GM12878 (cell line): ENCODE results near the gene MRGPRX4. TPM values are rescaled to one million over a fixed set of nuclear protein-coding genes. Genes with fewer than 3 reads are reported as not detected.

ENCODE experiments used
- ATAC-seq: fragments of 200-7000 bp; cut with Tn5 transposase; 3 replicates; pipeline ENCODE4 v1.9.1; 2020; ENCODE audit warnings: mild to moderate bottlenecking, moderate library complexity
- BruUV-seq: library from RNA; stranded (reverse); fragments of 400-500 nt; replicated peaks from 2 replicates; lab custom pipeline; 2021; lab: Mats Ljungman, UMichigan
- CTCF ChIA-PET: fragments of 300-600 bp; sonication (Branson Sonifier 250); formaldehyde crosslinking; extraction: SDS; loops from one replicate; lab custom pipeline; 2021; ENCODE audit warnings: inconsistent platforms; lab: Yijun Ruan, JAX
- POLR2A ChIA-PET: fragments of 350-600 bp; formaldehyde crosslinking; extraction: SDS; loops from one replicate; lab custom pipeline; 2021; ENCODE audit warnings: inconsistent platforms; lab: Charles Lee
- RAD21 ChIA-PET: fragments of 300-600 bp; sonication (Branson Sonifier 250); formaldehyde crosslinking; loops from one replicate; lab custom pipeline; 2023; ENCODE audit warnings: antibody characterized with exemption; ENCODE audit not compliant: unreplicated experiment; lab: Charles Lee
- SMC1A ChIA-PET: fragments of 300-600 bp; sonication (Branson Sonifier 250); formaldehyde crosslinking; loops from one replicate; lab custom pipeline; 2023; ENCODE audit not compliant: unreplicated experiment, uncharacterized antibody; lab: Charles Lee
- DNase-seq: peaks from one replicate; pipeline ENCODE4 v3.0.0-alpha.2; 2011; ENCODE audit warnings: low read depth, low spot score
- FAIRE-seq: peaks from 3 replicates; lab custom pipeline; 2011; peaks lifted over from hg19 to GRCh38; lab: Jason Lieb, UNC
- H2AFZ ChIP-seq: 2 replicates; pipeline ENCODE4 v1.6.0; 2011; ENCODE audit warnings: low read depth, low read length, control low read depth; ENCODE audit not compliant: control insufficient read depth
- H3K27ac ChIP-seq: 2 replicates; pipeline ENCODE4 v1.5.1; 2011; ENCODE audit warnings: control low read depth; ENCODE audit not compliant: control insufficient read depth, insufficient read depth
- H3K27me3 ChIP-seq, 2 experiments: replicated peaks in 1 of 2; 2 replicates each; pipeline versions ENCODE4 v1.6.0 to v1.6.1; 2011; ENCODE audit warnings: low read length in 1 of 2; ENCODE audit not compliant: control insufficient read depth in 2 of 2, insufficient read depth in 2 of 2
- H3K36me3 ChIP-seq, 2 experiments: 2 replicates each; pipeline ENCODE4 v1.5.1; 2011; ENCODE audit warnings: low read length in 1 of 2; ENCODE audit not compliant: control insufficient read depth in 2 of 2, insufficient read depth in 2 of 2
- H3K4me1 ChIP-seq: 2 replicates; pipeline ENCODE4 v1.6.1; 2011; ENCODE audit warnings: mild to moderate bottlenecking, low read length, moderate library complexity, mixed read lengths; ENCODE audit not compliant: control insufficient read depth, insufficient read depth
- H3K4me2 ChIP-seq: 2 replicates; pipeline ENCODE4 v1.6.0; 2011; ENCODE audit warnings: control low read depth; ENCODE audit not compliant: control insufficient read depth, insufficient read depth
- H3K4me3 ChIP-seq: fragments of 200-600 bp; sonication (generic); 2 replicates; pipeline ENCODE4 v1.5.1; 2016
- H3K79me2 ChIP-seq: 2 replicates; pipeline ENCODE4 v1.6.0; 2011; ENCODE audit warnings: low read length; ENCODE audit not compliant: control insufficient read depth, insufficient read depth
- H3K9ac ChIP-seq: 2 replicates; pipeline ENCODE4 v1.8.0; 2011; ENCODE audit warnings: low read length, control low read depth, mixed read lengths; ENCODE audit not compliant: control insufficient read depth, insufficient read depth
- H3K9me3 ChIP-seq: replicated peaks from 3 replicates; pipeline ENCODE4 v1.5.1; 2011; ENCODE audit warnings: mild to moderate bottlenecking, low read length; ENCODE audit not compliant: control insufficient read depth, insufficient read depth
- H4K20me1 ChIP-seq: 2 replicates; pipeline ENCODE4 v1.6.0; 2011; ENCODE audit not compliant: control insufficient read depth, insufficient read depth
- CHD4 ChIP-seq: fragments of 200-600 bp; sonication (generic); IDR thresholded peaks from 2 replicates; pipeline ENCODE4 v1.6.1; 2016; ENCODE audit warnings: mild to moderate bottlenecking
- JUNB ChIP-seq: IDR thresholded peaks from 2 replicates; pipeline ENCODE4 v1.6.1; 2016; ENCODE audit warnings: antibody characterized with exemption, mild to moderate bottlenecking
- NR2F1 ChIP-seq: fragments of 450-650 bp; conservative IDR thresholded peaks from 2 replicates; pipeline ENCODE4 v1.6.1; 2017; ENCODE audit warnings: mild to moderate bottlenecking
- PAX5 ChIP-seq: IDR thresholded peaks from 2 replicates; pipeline ENCODE4 v1.6.1; 2011; ENCODE audit warnings: low read depth, low read length, borderline replicate concordance
- RAD21 ChIP-seq: IDR thresholded peaks from 2 replicates; pipeline ENCODE4 v1.6.1; 2011; ENCODE audit warnings: mild to moderate bottlenecking, low read depth, low read length, moderate library complexity; ENCODE audit not compliant: insufficient read depth
- SMARCA5 ChIP-seq: fragments of 450-650 bp; IDR thresholded peaks from 2 replicates; pipeline ENCODE4 v1.6.1; 2017; ENCODE audit warnings: mild to moderate bottlenecking
- SREBF2 ChIP-seq: IDR thresholded peaks from 2 replicates; pipeline ENCODE4 v1.6.1; 2012; ENCODE audit warnings: mild to moderate bottlenecking, low read length
- TCF7 ChIP-seq: IDR thresholded peaks from 2 replicates; pipeline ENCODE4 v1.6.1; 2014; ENCODE audit warnings: antibody characterized with exemption, borderline replicate concordance
- ZNF207 ChIP-seq: fragments of 450-650 bp; IDR thresholded peaks from 2 replicates; pipeline ENCODE4 v1.6.1; 2014; ENCODE audit warnings: antibody characterized with exemption, mild to moderate bottlenecking, borderline replicate concordance
- WGBS: methylation state at CpG from one replicate; pipeline ENCODE4 v1.1.6; 2016; ENCODE audit warnings: low lambda C conversion rate; ENCODE audit not compliant: insufficient replicate concordance, insufficient coverage; ENCODE audit errors: missing lambda C conversion rate; 5-methylcytosine and 5-hydroxymethylcytosine counted together
- in situ Hi-C: fragments of 300-500 bp; cut with MboI; formaldehyde crosslinking; loops from 9 replicates; pipeline ENCODE4 v1.14.3; 2018; ENCODE audit warnings: mixed read lengths
- intact Hi-C: fragments of 100-400 bp; cut with micrococcal nuclease; formaldehyde crosslinking; loops from one replicate; pipeline ENCODE4 v1.14.2; 2022; ENCODE audit not compliant: unreplicated experiment
- polyA plus RNA-seq, 11 experiments: library from polyadenylated mRNA; depleted of rRNA in 4 of 11; unstranded in 6 of 11; stranded (reverse) in 5 of 11; fragments of >200 nt; fragmentation: Nextera tagmentation in 4 of 11; fragmentation: Illumina TruSeq in 1 of 11; extraction: Ambion mirVana in 4 of 11; extraction: Trizol in 1 of 11; gene quantifications; 1 replicate in 1 of 11; 2 replicates in 10 of 11; pipeline versions ENCODE4 v1.2.1 to v1.2.3, GENCODE V29; 2011 to 2016; ENCODE audit warnings: inconsistent platforms in 2 of 11, missing spikeins in 2 of 11, low read depth in 1 of 11
- total RNA-seq, 4 experiments: library from RNA; depleted of rRNA in 3 of 4; stranded (reverse); fragments of >200 nt in 3 of 4; fragmentation: Illumina TruSeq in 1 of 4; extraction: Trizol in 1 of 4; gene quantifications; 2 replicates each; pipeline versions ENCODE4 v1.2.1 to v1.2.3, GENCODE V29; 2013 to 2021
- TF ChIP-seq, protein P1 (sequence below): fragments of 450-650 bp; IDR thresholded peaks from 2 replicates; pipeline ENCODE4 v1.6.1; 2018; ENCODE audit warnings: borderline replicate concordance, mild to moderate bottlenecking; ENCODE audit not compliant: partially characterized antibody
- TF ChIP-seq, protein P2 (sequence below), 3 experiments: IDR thresholded peaks in 2 of 3; conservative IDR thresholded peaks in 1 of 3; 2 replicates each; pipeline ENCODE4 v1.5.1; 2011; ENCODE audit warnings: low read depth in 3 of 3, low read length in 3 of 3, mild to moderate bottlenecking in 3 of 3, control low read depth in 2 of 3, moderate library complexity in 2 of 3, inconsistent platforms in 1 of 3, mixed read lengths in 1 of 3; ENCODE audit not compliant: control insufficient read depth in 2 of 3, insufficient read depth in 1 of 3; ENCODE audit errors: extremely low read depth in 1 of 3
- TF ChIP-seq, protein P3 (sequence below): fragments of 150-350 bp; IDR thresholded peaks from 2 replicates; pipeline ENCODE4 v1.6.1; 2014; ENCODE audit warnings: mild to moderate bottlenecking, low read depth, low read length

MRGPRX4 gene
- total and polyA plus RNA-seq, 10 of the 15 experiments (the other 5 are each of a cell fraction or from before 2014, with no cell fraction given), result not detected

DNA sequence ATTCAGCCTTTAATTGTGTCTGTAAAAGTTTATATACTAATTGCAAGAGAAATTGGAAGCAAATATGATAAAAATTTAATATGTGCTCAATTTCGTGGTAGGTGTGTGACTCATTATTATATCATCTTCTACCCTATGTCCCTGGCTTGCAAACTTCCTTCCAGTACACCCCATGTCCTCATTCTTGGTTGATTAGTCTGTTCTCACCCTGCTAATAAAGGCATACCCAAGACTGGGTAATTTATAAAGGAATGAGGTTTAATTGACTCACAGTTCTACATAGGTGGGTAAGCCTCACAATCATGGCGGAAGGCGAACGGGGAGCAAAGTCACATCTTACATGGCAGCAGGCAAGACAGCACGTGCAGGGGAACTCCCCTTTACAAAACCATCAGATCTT, 28.4 kb upstream of the MRGPRX4 start:
- Histone ChIP-seq H4K20me1 (no peaks in the 10 kb centered on the region), H3K4me2 (no peak overlapping the region), H3K27ac (no peak overlapping the region), H3K4me1 (no peaks in the 10 kb centered on the region), H3K27me3 (no peaks in the 10 kb centered on the region), H3K36me3 (no peaks in the 10 kb centered on the region), H3K9me3 (no peaks in the 10 kb centered on the region), H3K79me2 (no peaks in the 10 kb centered on the region), H3K4me3 (no peak overlapping the region)
- FAIRE-seq (no peak), ATAC-seq (no peak), DNase-seq (no peak)
- CTCF ChIA-PET, result interaction anchor here (1.3 kb wide), 1 partner anchor 10 kb away, joined by 3 read pairs; no protein-coding TSS in a partner anchor
- no TSS peak for BruUV-seq
- RAD21 ChIA-PET, result no interaction called here
- WGBS, result 28% methylated on average over 5 of the region's 5 CpGs
- intact Hi-C loops (no loop called here), in situ Hi-C loops (no loop called here)
- SMC1A ChIA-PET, result no interaction called here
- no peak for TF ChIP-seq PAX5
- TF ChIP-seq CHD4, result no peak
- no peak for TF ChIP-seq ZNF207
- no peak for TF ChIP-seq SREBF2
- TF ChIP-seq NR2F1, result no peak
- no peak for TF ChIP-seq JUNB
- TF ChIP-seq SMARCA5, result no peak
- no peak for TF ChIP-seq TCF7
- TF ChIP-seq, all 136 proteins: peak for 0
- POLR2A ChIA-PET, result no interaction called here
- Histone ChIP-seq H2AFZ (no peak overlapping the region), H3K9ac (no peak overlapping the region)

DNA sequence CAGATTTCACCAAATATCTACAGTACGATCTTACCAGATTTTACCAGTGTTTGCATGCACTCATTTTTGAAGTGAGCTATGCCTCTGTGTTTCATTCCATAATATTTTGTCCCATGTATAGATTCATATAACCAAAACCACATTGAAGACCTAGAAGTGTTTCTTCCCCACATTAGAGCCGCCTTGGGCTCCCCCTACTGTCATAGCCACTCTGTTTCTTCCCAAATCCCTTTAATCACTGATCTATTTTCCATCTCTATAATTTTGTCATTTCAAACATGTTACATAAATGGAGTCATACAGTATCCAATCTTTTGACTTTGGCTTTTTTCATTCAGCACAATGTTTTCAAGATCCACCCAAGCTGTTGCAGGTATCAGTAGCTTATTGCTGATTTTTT, 27.6 kb upstream of the MRGPRX4 start:
- no peak for DNase-seq
- no peaks in the 10 kb centered on the region for H3K9me3 ChIP-seq
- no peak overlapping the region for H3K4me2 ChIP-seq
- WGBS, result 36% methylated on average over 2 of the region's 2 CpGs
- H4K20me1 ChIP-seq, result no peaks in the 10 kb centered on the region
- H3K36me3 ChIP-seq, result no peaks in the 10 kb centered on the region
- SMC1A ChIA-PET, result interaction anchor here (1.2 to 1.4 kb wide), 3 partner anchors 30 to 154 kb away, joined by 3 to 6 read pairs (median 4); no protein-coding TSS in a partner anchor
- FAIRE-seq, result no peak
- H3K4me3 ChIP-seq, result no peak overlapping the region
- ATAC-seq, result no peak
- no TSS peak for BruUV-seq
- H3K27ac ChIP-seq, result no peak overlapping the region
- H3K27me3 ChIP-seq, result no peaks in the 10 kb centered on the region
- no peaks in the 10 kb centered on the region for H3K79me2 ChIP-seq
- POLR2A ChIA-PET, result no interaction called here
- RAD21 ChIA-PET, result interaction anchor here (1.0 kb wide), 1 partner anchor 30 kb away, joined by 3 read pairs; no protein-coding TSS in a partner anchor
- H3K4me1 ChIP-seq, result no peaks in the 10 kb centered on the region
- TF ChIP-seq, protein P1, sequence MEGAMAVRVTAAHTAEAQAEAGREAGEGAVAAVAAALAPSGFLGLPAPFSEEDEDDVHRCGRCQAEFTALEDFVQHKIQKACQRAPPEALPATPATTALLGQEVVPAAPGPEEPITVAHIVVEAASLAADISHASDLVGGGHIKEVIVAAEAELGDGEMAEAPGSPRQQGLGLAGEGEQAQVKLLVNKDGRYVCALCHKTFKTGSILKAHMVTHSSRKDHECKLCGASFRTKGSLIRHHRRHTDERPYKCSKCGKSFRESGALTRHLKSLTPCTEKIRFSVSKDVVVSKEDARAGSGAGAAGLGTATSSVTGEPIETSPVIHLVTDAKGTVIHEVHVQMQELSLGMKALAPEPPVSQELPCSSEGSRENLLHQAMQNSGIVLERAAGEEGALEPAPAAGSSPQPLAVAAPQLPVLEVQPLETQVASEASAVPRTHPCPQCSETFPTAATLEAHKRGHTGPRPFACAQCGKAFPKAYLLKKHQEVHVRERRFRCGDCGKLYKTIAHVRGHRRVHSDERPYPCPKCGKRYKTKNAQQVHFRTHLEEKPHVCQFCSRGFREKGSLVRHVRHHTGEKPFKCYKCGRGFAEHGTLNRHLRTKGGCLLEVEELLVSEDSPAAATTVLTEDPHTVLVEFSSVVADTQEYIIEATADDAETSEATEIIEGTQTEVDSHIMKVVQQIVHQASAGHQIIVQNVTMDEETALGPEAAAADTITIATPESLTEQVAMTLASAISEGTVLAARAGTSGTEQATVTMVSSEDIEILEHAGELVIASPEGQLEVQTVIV, result no peak
- TF ChIP-seq RAD21, result no peak
- TF ChIP-seq, protein P2, sequence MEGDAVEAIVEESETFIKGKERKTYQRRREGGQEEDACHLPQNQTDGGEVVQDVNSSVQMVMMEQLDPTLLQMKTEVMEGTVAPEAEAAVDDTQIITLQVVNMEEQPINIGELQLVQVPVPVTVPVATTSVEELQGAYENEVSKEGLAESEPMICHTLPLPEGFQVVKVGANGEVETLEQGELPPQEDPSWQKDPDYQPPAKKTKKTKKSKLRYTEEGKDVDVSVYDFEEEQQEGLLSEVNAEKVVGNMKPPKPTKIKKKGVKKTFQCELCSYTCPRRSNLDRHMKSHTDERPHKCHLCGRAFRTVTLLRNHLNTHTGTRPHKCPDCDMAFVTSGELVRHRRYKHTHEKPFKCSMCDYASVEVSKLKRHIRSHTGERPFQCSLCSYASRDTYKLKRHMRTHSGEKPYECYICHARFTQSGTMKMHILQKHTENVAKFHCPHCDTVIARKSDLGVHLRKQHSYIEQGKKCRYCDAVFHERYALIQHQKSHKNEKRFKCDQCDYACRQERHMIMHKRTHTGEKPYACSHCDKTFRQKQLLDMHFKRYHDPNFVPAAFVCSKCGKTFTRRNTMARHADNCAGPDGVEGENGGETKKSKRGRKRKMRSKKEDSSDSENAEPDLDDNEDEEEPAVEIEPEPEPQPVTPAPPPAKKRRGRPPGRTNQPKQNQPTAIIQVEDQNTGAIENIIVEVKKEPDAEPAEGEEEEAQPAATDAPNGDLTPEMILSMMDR (IDR thresholded peaks at IDR 0.05 in 2 of 3, conservative IDR thresholded peaks at IDR 0.05 in 1 of 3; ENCODE audit: control insufficient read depth in 2 of 3, extremely low read depth in 1 of 3, insufficient read depth in 1 of 3, low read depth in 3 of 3, low read length in 3 of 3), result peak; percentile 17 to 23 (median 22); a peak in 4 of 6 replicates
- TF ChIP-seq, protein P3, sequence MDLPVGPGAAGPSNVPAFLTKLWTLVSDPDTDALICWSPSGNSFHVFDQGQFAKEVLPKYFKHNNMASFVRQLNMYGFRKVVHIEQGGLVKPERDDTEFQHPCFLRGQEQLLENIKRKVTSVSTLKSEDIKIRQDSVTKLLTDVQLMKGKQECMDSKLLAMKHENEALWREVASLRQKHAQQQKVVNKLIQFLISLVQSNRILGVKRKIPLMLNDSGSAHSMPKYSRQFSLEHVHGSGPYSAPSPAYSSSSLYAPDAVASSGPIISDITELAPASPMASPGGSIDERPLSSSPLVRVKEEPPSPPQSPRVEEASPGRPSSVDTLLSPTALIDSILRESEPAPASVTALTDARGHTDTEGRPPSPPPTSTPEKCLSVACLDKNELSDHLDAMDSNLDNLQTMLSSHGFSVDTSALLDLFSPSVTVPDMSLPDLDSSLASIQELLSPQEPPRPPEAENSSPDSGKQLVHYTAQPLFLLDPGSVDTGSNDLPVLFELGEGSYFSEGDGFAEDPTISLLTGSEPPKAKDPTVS, result no peak
- no peak for TF ChIP-seq SREBF2
- TF ChIP-seq, all 136 proteins: peak for 1
- CTCF ChIA-PET, result interaction anchor here (0.9 to 1.3 kb wide), 5 partner anchors 9 to 59 kb away, joined by 3 to 4 read pairs (median 3); no protein-coding TSS in a partner anchor
- in situ Hi-C loops, result no loop called here
- H2AFZ ChIP-seq, result no peak overlapping the region
- intact Hi-C loops, result no loop called here
- no peak overlapping the region for H3K9ac ChIP-seq
